GM21423 (cell line): Measurements from ENCODE around the gene ASTN2.

Experiments
- ATAC-seq: cut with Tn5 transposase; IDR thresholded peaks from one replicate; pipeline ENCODE4 v1.9.1; 2021; ENCODE audit warnings: mild to moderate bottlenecking, moderate library complexity; ENCODE audit not compliant: unreplicated experiment

Gene ASTN2

GRCh38 chr9:116689486-116690032 is 725.3 kb downstream of the ASTN2 start:
- no peak for ATAC-seq

GRCh38 chr9:116688806-116689485 is 725.9 kb downstream of the ASTN2 start:
- no peak for ATAC-seq

- ATAC-seq, result no peak
Measured at GRCh38 chr9:116687754-116688135, 727.1 kb downstream of the ASTN2 start.

GRCh38 chr9:116687074-116687753 is 727.6 kb downstream of the ASTN2 start, which contains the start of gene TRIM32:
TSS of gene TRIM32 (plus strand) at chr9:116687305. CDS start at chr9:116697743, 10,438 bp downstream.
- peak; percentile 99 for ATAC-seq

GRCh38 chr9:116686693-116687073 is 728.2 kb downstream of the ASTN2 start:
- ATAC-seq, result peak; percentile 35

- ATAC-seq, result no peak
Measured at GRCh38 chr9:116686135-116686534, 728.7 kb downstream of the ASTN2 start.

GRCh38 chr9:116685166-116685565 is 729.7 kb downstream of the ASTN2 start:
- no peak for ATAC-seq

- ATAC-seq, result no peak
Measured at GRCh38 chr9:116683535-116683934, 731.3 kb downstream of the ASTN2 start.

GRCh38 chr9:116674210-116674980 is 740.5 kb downstream of the ASTN2 start:
- no peak for ATAC-seq

- ATAC-seq, result no peak
Measured at GRCh38 chr9:116673375-116673774, 741.5 kb downstream of the ASTN2 start.

GRCh38 chr9:116671605-116672004 is 743.3 kb downstream of the ASTN2 start:
- peak; percentile 62 for ATAC-seq

- no peak for ATAC-seq
Measured at GRCh38 chr9:116668970-116669695, 745.7 kb downstream of the ASTN2 start.

GRCh38 chr9:116663581-116663980 is 751.3 kb downstream of the ASTN2 start:
- no peak for ATAC-seq

GRCh38 chr9:116662646-116663310 is 752.1 kb downstream of the ASTN2 start:
- no peak for ATAC-seq

- ATAC-seq, result peak; percentile 87
Measured at GRCh38 chr9:116661037-116661954, 753.6 kb downstream of the ASTN2 start.

- ATAC-seq, result no peak
Measured at GRCh38 chr9:116658265-116658664, 756.6 kb downstream of the ASTN2 start.

- no peak for ATAC-seq
Measured at GRCh38 chr9:116656977-116657376, 757.9 kb downstream of the ASTN2 start.

GRCh38 chr9:116656501-116656971 is 758.3 kb downstream of the ASTN2 start:
- ATAC-seq, result no peak

- no peak for ATAC-seq
Measured at GRCh38 chr9:116654059-116654355, 760.9 kb downstream of the ASTN2 start.
